B cell (primary cell): ENCODE results near the gene PLEKHA3.

ENCODE experiments used
- EZH2 ChIP-seq: IDR thresholded peaks from 2 replicates; pipeline ENCODE4 v1.6.1; 2012; ENCODE audit warnings: borderline replicate concordance, low read depth, mild to moderate bottlenecking, moderate library complexity, low read length; ENCODE audit not compliant: insufficient read depth, poor library complexity, severe bottlenecking
- TF ChIP-seq, protein P1 (sequence below): fragments of 200-600 bp; IDR thresholded peaks from one replicate; pipeline ENCODE4 v1.8.0; 2022; ENCODE audit warnings: antibody characterized with exemption, mild to moderate bottlenecking

DNA sequence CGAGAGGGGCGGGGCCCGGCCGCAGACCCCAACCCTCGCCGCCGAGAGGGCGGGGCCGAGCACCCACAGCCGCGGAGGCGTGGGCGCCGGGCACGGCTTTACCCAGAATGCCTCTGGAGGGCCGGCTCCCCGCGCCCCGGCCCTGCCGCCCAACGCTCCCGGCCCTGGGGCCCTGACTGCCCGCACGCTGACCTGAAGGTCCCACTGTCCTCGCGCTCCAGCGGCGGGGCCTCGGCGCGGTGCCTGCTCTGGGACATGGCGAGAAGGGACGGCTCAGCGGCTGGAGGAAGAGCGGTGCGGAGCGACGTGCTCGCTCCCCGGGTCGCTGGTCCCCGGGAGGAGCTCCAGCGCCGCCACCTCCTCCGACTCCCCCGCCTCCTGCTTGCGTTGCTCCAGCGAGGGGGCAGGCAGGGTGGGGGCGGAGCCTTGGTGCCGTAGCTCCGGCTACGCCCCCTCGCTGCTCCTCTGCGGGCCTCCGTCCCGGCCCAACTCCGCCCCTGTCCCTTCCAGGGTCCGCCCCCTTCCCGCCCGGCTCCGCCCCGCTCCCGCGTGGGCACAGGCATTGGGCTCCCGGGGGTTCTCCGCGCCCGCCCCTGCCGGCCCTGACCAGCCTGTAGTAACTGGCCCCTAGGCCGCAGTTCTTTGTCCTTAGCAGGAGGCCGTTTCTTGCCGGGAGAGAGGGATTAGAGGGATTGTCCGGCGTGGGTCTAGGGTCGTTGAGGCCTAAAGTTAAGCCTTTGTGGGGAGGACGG lies 29.3 kb upstream of the PLEKHA3 start, which contains the start of the genes PJVK and PRKRA:
- TF ChIP-seq, protein P1, sequence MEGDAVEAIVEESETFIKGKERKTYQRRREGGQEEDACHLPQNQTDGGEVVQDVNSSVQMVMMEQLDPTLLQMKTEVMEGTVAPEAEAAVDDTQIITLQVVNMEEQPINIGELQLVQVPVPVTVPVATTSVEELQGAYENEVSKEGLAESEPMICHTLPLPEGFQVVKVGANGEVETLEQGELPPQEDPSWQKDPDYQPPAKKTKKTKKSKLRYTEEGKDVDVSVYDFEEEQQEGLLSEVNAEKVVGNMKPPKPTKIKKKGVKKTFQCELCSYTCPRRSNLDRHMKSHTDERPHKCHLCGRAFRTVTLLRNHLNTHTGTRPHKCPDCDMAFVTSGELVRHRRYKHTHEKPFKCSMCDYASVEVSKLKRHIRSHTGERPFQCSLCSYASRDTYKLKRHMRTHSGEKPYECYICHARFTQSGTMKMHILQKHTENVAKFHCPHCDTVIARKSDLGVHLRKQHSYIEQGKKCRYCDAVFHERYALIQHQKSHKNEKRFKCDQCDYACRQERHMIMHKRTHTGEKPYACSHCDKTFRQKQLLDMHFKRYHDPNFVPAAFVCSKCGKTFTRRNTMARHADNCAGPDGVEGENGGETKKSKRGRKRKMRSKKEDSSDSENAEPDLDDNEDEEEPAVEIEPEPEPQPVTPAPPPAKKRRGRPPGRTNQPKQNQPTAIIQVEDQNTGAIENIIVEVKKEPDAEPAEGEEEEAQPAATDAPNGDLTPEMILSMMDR, result no peak
- TF ChIP-seq EZH2, result no peak
